ENCODE data around the gene TMEM132E. TPM values are rescaled to one million over a fixed set of nuclear protein-coding genes. Genes with fewer than 3 reads are reported as not detected.

The TMEM132E gene
- 0.08 TPM for polyA plus RNA-seq (2013, experiment 1 of 2)
- 0.10 TPM for polyA plus RNA-seq (2013, experiment 2 of 2)

DNA sequence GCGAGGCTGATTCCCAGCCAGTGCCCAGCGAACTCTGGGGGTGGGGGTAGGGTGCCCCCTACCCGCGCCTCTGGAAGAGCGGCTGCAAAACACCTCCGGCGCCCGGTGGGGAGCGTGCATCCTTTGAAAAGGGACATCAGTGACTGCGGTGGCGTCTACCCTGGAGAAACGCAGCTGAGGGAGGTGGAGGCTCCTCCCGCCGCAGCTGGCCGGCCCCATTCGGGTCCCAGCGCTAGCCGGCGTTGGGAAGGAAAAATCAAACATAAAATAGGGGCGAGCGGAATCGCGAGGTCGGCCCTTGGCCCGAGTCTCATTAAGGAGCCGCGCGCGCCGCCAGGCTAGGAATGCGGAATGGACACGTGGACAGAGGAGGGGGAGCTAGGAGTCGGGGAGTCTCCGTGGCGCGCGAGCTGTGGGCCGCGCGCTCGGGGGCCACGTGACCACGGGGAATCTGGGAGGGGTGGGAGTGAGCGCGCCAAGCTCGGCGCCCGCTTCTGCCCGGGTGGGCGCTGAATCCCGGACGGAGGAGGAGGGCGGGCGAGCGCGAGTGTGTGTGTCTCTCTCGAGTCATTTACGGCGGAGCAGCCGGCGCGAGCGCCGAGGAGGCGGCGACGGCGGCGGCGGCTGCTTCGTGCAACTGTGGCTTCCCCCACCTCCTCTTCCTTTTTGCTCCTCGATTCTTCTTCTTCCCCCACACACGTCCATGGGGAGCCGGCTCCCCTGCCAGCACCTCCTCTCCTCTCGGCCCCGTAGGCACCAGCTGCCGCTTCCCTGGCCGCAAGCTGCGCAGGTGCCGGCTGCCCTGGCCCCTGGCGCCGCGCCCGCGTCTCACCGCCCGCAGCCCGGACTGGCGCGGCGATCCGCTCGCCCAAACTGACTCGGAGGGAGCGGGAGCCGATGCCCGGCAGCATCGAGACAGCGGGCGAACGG is at the start of gene TMEM132E:
TSS of gene TMEM132E (plus strand) at position 566 of the 930 bp plus-strand sequence. CDS start 1,495 bp downstream, outside the sequence.
- H3K4ac ChIP-seq (ENCODE audit: low read depth, low read length): no peak within 1 kb of the TSS
- H3K27me3 ChIP-seq (ENCODE audit: insufficient read depth, low read length, poor library complexity): peaks cover 67% of the 10 kb centered on the region
- no peak within 1 kb of the TSS for H3K27ac ChIP-seq (ENCODE audit: low read depth, low read length)
- H3K4me3 ChIP-seq (ENCODE audit: low read length): no peak within 1 kb of the TSS
- no peaks in the 10 kb centered on the region for H3K79me2 ChIP-seq (ENCODE audit: control insufficient read depth, insufficient read depth, low read length)
- H4K8ac ChIP-seq (ENCODE audit: low read depth, low read length): no peak within 1 kb of the TSS
- no peak within 1 kb of the TSS for H3K23ac ChIP-seq (ENCODE audit: low read length)
- H2BK120ac ChIP-seq (ENCODE audit: low read depth, low read length): no peak within 1 kb of the TSS
- H3K4me1 ChIP-seq (ENCODE audit: control insufficient read depth, low read depth, low read length): peaks cover 9% of the 10 kb centered on the region
- no peak within 1 kb of the TSS for H2AK5ac ChIP-seq (ENCODE audit: low read length)
- H4K5ac ChIP-seq (ENCODE audit: low read length): no peak within 1 kb of the TSS
- WGBS (ENCODE audit: extremely low coverage, insufficient coverage, low lambda C conversion rate): no CpG with 5 or more reads among the region's 101 CpGs
- H3K56ac ChIP-seq (ENCODE audit: low read length): peak within 1 kb of the TSS; percentile 62
- peak; percentile 56 for DNase-seq
- no peak within 1 kb of the TSS for H3K18ac ChIP-seq (ENCODE audit: low read length)
- H3K36me3 ChIP-seq (ENCODE audit: control insufficient read depth, insufficient read depth, low read length): no peaks in the 10 kb centered on the region
- peak within 1 kb of the TSS; percentile 19 for H3K9ac ChIP-seq (ENCODE audit: low read length)
- peak within 1 kb of the TSS; percentile 74 for H3K4me2 ChIP-seq (ENCODE audit: low read length)
- no peaks in the 10 kb centered on the region for H3K79me1 ChIP-seq (ENCODE audit: low read length)
- H2BK5ac ChIP-seq (ENCODE audit: low read length): no peak within 1 kb of the TSS
- no peak within 1 kb of the TSS for H2BK15ac ChIP-seq (replicated peaks; ENCODE audit: low read depth)

GRCh38 chr17:34530918-34531317 is 48.5 kb upstream of the TMEM132E start:
- DNase-seq: no peak
- no CpG with 5 or more reads among the region's 3 CpGs for WGBS (ENCODE audit: extremely low coverage, insufficient coverage, low lambda C conversion rate)
- Histone ChIP-seq H3K23ac (ENCODE audit: low read length) (no peak overlapping the region), H3K9ac (ENCODE audit: low read length) (no peak overlapping the region), H2AK5ac (ENCODE audit: low read length) (no peak overlapping the region), H3K27me3 (ENCODE audit: insufficient read depth, low read length, poor library complexity) (no peaks in the 10 kb centered on the region), H3K79me1 (ENCODE audit: low read length) (no peaks in the 10 kb centered on the region), H2BK120ac (ENCODE audit: low read depth, low read length) (no peak overlapping the region), H3K18ac (ENCODE audit: low read length) (no peak overlapping the region), H3K27ac (ENCODE audit: low read depth, low read length) (no peak overlapping the region), H2BK5ac (ENCODE audit: low read length) (no peak overlapping the region), H4K8ac (ENCODE audit: low read depth, low read length) (no peak overlapping the region), H3K4me3 (ENCODE audit: low read length) (no peak overlapping the region), H3K79me2 (ENCODE audit: control insufficient read depth, insufficient read depth, low read length) (no peaks in the 10 kb centered on the region), H3K36me3 (ENCODE audit: control insufficient read depth, insufficient read depth, low read length) (no peaks in the 10 kb centered on the region), H3K56ac (ENCODE audit: low read length) (no peak overlapping the region), H3K4ac (ENCODE audit: low read depth, low read length) (no peak overlapping the region), H4K5ac (ENCODE audit: low read length) (no peak overlapping the region), H3K4me2 (ENCODE audit: low read length) (no peak overlapping the region), H3K4me1 (ENCODE audit: control insufficient read depth, low read depth, low read length) (no peaks in the 10 kb centered on the region), H2BK15ac (replicated peaks; ENCODE audit: low read depth) (no peak overlapping the region)

GRCh38 chr17:34532281-34533065 is 46.9 kb upstream of the TMEM132E start:
- Histone ChIP-seq H3K27ac (ENCODE audit: low read depth, low read length) (no peak overlapping the region), H3K79me1 (ENCODE audit: low read length) (no peaks in the 10 kb centered on the region), H2BK5ac (ENCODE audit: low read length) (no peak overlapping the region), H3K4me3 (ENCODE audit: low read length) (no peak overlapping the region), H3K4me1 (ENCODE audit: control insufficient read depth, low read depth, low read length) (no peaks in the 10 kb centered on the region), H3K23ac (ENCODE audit: low read length) (no peak overlapping the region), H3K27me3 (ENCODE audit: insufficient read depth, low read length, poor library complexity) (no peaks in the 10 kb centered on the region), H3K4ac (ENCODE audit: low read depth, low read length) (no peak overlapping the region), H2BK120ac (ENCODE audit: low read depth, low read length) (no peak overlapping the region), H3K56ac (ENCODE audit: low read length) (no peak overlapping the region), H4K8ac (ENCODE audit: low read depth, low read length) (no peak overlapping the region), H3K4me2 (ENCODE audit: low read length) (no peak overlapping the region), H3K18ac (ENCODE audit: low read length) (no peak overlapping the region), H3K79me2 (ENCODE audit: control insufficient read depth, insufficient read depth, low read length) (no peaks in the 10 kb centered on the region), H3K36me3 (ENCODE audit: control insufficient read depth, insufficient read depth, low read length) (no peaks in the 10 kb centered on the region), H2AK5ac (ENCODE audit: low read length) (no peak overlapping the region), H4K5ac (ENCODE audit: low read length) (no peak overlapping the region), H2BK15ac (replicated peaks; ENCODE audit: low read depth) (no peak overlapping the region), H3K9ac (ENCODE audit: low read length) (no peak overlapping the region)
- DNase-seq: no peak
- no CpG with 5 or more reads among the region's 6 CpGs for WGBS (ENCODE audit: extremely low coverage, insufficient coverage, low lambda C conversion rate)

DNA sequence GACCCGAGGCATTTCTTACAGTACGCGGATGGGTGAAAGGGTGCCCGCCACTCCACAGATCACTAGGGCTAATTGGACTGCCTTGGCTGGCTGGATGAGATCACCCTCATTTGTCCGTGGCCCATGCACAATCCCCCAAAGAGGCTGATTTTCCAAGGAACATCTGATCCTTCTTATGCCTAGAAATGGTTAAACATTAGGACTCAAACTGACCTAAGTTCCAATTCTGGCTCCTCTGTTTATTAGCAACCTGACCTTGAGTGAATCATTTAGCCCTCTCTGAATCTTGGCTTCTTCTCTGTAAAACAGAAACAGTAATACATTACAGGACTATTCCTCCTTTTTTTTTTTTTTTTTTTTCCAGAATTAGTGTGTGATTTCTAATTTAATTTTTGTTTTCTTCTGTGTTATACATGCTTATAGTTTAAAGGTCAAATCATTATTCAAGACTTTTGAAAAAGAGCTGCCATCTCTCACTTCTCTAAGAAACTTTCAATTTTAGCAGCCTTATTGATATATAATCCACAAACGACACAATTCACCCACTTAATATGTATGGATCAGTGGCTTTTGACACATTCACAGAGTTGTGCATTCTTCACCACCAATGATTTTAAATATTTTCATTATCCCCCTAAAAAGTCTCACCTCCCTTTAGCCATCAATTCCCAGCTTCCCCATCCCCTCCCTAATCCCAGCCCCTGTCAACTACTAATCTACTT is 45.4 kb upstream of the TMEM132E start:
- H3K23ac ChIP-seq (ENCODE audit: low read length): no peak overlapping the region
- H2AK5ac ChIP-seq (ENCODE audit: low read length): no peak overlapping the region
- no peak overlapping the region for H4K8ac ChIP-seq (ENCODE audit: low read depth, low read length)
- H3K4ac ChIP-seq (ENCODE audit: low read depth, low read length): no peak overlapping the region
- H3K4me2 ChIP-seq (ENCODE audit: low read length): no peak overlapping the region
- DNase-seq: no peak
- no peak overlapping the region for H2BK15ac ChIP-seq (replicated peaks; ENCODE audit: low read depth)
- H4K5ac ChIP-seq (ENCODE audit: low read length): no peak overlapping the region
- no peak overlapping the region for H3K9ac ChIP-seq (ENCODE audit: low read length)
- no peaks in the 10 kb centered on the region for H3K79me2 ChIP-seq (ENCODE audit: control insufficient read depth, insufficient read depth, low read length)
- no peak overlapping the region for H3K18ac ChIP-seq (ENCODE audit: low read length)
- H3K27ac ChIP-seq (ENCODE audit: low read depth, low read length): no peak overlapping the region
- no peak overlapping the region for H2BK120ac ChIP-seq (ENCODE audit: low read depth, low read length)
- H3K4me1 ChIP-seq (ENCODE audit: control insufficient read depth, low read depth, low read length): no peaks in the 10 kb centered on the region
- H3K27me3 ChIP-seq (ENCODE audit: insufficient read depth, low read length, poor library complexity): no peaks in the 10 kb centered on the region
- H3K56ac ChIP-seq (ENCODE audit: low read length): no peak overlapping the region
- no peak overlapping the region for H3K4me3 ChIP-seq (ENCODE audit: low read length)
- no peak overlapping the region for H2BK5ac ChIP-seq (ENCODE audit: low read length)
- H3K79me1 ChIP-seq (ENCODE audit: low read length): no peaks in the 10 kb centered on the region
- no CpG with 5 or more reads among the region's 6 CpGs for WGBS (ENCODE audit: extremely low coverage, insufficient coverage, low lambda C conversion rate)
- H3K36me3 ChIP-seq (ENCODE audit: control insufficient read depth, insufficient read depth, low read length): no peaks in the 10 kb centered on the region

DNA sequence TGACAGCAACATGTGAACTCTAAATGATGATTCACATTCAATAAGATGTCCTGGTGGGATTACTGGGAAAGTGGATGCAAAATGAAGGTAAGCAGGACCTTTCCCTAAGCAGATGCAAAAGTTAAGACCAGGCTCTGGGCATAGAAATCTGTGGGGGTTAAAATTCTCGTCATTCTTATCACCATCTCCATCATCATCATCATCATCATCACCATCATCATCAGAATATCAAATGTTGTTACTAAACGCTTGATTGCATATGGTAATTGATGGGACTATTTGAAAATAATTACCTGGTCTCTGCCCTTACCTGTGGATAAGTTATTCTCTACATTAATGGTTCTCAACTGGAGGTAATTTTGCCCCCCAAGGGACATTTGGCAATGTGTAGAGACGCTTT is 41.9 kb upstream of the TMEM132E start:
- Histone ChIP-seq H3K23ac (ENCODE audit: low read length) (no peak overlapping the region), H3K79me1 (ENCODE audit: low read length) (no peaks in the 10 kb centered on the region), H3K27ac (ENCODE audit: low read depth, low read length) (no peak overlapping the region), H3K56ac (ENCODE audit: low read length) (no peak overlapping the region), H3K9ac (ENCODE audit: low read length) (no peak overlapping the region), H3K18ac (ENCODE audit: low read length) (no peak overlapping the region), H4K5ac (ENCODE audit: low read length) (no peak overlapping the region), H2AK5ac (ENCODE audit: low read length) (no peak overlapping the region), H3K4ac (ENCODE audit: low read depth, low read length) (no peak overlapping the region), H2BK5ac (ENCODE audit: low read length) (no peak overlapping the region), H3K4me3 (ENCODE audit: low read length) (no peak overlapping the region), H2BK15ac (replicated peaks; ENCODE audit: low read depth) (no peak overlapping the region), H3K27me3 (ENCODE audit: insufficient read depth, low read length, poor library complexity) (no peaks in the 10 kb centered on the region), H4K8ac (ENCODE audit: low read depth, low read length) (no peak overlapping the region), H2BK120ac (ENCODE audit: low read depth, low read length) (no peak overlapping the region), H3K79me2 (ENCODE audit: control insufficient read depth, insufficient read depth, low read length) (no peaks in the 10 kb centered on the region), H3K4me2 (ENCODE audit: low read length) (no peak overlapping the region), H3K36me3 (ENCODE audit: control insufficient read depth, insufficient read depth, low read length) (no peaks in the 10 kb centered on the region), H3K4me1 (ENCODE audit: control insufficient read depth, low read depth, low read length) (no peaks in the 10 kb centered on the region)
- no CpG with 5 or more reads among the region's 3 CpGs for WGBS (ENCODE audit: extremely low coverage, insufficient coverage, low lambda C conversion rate)
- no peak for DNase-seq

Measured in mesendoderm (in vitro differentiated cells).